GM19395 (cell line): ENCODE measurements around the gene OAS1.
"Not testable (repeated sequence)": the region's sequence is repeated elsewhere in the genome, so short reads cannot be mapped to it uniquely, and the experiment has no call there.

Source experiments
- ATAC-seq: cut with Tn5 transposase; IDR thresholded peaks from one replicate; pipeline ENCODE4 v1.9.1; 2021; ENCODE audit warnings: mild to moderate bottlenecking, moderate library complexity; ENCODE audit not compliant: unreplicated experiment

The OAS1 gene

GRCh38 chr12:112900298-112901145, 6.2 kb upstream of the OAS1 start:
- ATAC-seq, result no peak

GRCh38 chr12:112901271-112901670, 5.5 kb upstream of the OAS1 start:
- ATAC-seq, result no peak

GRCh38 chr12:112904571-112904970, 2.2 kb upstream of the OAS1 start:
- ATAC-seq, result no peak

GRCh38 chr12:112905451-112906089, 1.2 kb upstream of the OAS1 start:
- ATAC-seq, result no peak

DNA sequence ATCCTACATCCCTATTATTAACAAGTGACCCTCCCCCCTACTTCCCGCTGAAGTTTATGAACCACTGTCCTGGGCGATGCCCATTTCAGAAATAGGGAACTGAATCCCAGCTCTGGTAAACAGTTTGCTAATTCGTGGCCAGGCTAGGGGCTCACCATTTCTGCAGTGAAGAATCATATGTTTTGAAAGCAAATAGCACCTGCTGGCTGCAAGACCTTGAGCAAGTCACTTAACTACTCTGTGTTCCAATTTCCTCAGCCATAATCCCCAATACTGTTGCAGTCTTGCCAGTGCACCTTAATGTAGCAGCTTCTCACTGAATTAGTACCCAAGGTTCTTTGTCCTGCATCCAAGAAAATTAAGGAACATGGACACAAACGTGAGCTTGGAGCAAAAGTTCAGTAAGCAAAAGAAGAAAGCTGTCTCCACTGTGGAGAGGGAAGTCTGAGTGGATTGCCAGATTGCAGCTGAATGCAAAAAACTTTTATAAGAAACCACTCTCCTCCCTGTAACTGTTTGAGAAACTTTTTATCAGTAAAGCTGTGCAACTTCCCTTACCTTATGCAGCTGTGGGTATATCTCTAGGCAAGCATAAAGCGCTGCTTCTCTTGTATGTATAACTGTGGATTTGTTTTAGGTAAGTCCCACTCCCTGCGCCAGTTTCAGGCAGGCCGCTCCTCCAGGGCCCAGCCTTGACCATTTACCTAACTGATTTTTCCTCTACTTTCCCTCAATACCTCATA, 824 bp downstream of the OAS1 start:
- ATAC-seq, result peak; percentile 54

DNA sequence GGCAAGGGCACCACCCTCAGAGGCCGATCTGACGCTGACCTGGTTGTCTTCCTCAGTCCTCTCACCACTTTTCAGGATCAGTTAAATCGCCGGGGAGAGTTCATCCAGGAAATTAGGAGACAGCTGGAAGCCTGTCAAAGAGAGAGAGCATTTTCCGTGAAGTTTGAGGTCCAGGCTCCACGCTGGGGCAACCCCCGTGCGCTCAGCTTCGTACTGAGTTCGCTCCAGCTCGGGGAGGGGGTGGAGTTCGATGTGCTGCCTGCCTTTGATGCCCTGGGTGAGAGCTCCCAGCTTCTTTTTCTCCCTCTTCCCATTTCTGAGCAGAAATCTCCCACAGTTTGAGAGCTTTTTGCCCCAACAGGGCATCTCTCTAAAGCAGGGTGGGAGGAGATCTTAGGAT, 1.8 kb downstream of the OAS1 start:
- no peak for ATAC-seq

GRCh38 chr12:112909693-112910092, 2.9 kb downstream of the OAS1 start:
- no peak for ATAC-seq

DNA sequence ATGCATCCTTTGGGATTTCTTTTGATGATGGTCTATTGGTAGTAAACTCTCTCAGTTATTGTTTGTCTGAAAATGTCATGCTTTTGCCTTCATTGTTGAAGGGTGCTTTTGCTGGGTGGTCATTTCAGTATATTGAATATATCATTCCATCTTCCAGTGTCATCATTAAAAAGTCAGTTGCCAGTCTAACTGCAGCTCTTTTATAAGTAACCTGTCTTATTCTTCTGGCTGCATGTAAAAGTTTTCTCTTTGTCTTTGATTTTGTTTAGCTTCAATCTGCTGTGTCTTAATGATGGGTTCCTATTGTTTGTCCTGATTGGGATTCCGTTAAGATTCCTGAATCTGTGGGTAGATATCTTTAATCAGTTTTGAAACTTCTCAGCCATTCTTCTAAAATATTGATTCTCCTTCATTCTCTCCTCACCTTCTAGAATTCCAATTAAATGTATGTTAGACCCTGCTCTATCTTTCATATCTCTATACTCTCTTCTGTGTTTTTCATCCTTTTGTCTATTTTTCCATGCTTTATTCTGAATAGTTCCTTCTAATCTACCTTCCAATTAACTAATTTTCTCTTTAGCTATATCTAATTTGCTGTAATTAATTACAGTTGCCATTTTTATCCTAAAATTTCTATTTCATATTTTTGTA, 6.4 kb downstream of the OAS1 start:
- no peak for ATAC-seq

GRCh38 chr12:112913888-112914287, 7.1 kb downstream of the OAS1 start:
- not testable (repeated sequence) for ATAC-seq

DNA sequence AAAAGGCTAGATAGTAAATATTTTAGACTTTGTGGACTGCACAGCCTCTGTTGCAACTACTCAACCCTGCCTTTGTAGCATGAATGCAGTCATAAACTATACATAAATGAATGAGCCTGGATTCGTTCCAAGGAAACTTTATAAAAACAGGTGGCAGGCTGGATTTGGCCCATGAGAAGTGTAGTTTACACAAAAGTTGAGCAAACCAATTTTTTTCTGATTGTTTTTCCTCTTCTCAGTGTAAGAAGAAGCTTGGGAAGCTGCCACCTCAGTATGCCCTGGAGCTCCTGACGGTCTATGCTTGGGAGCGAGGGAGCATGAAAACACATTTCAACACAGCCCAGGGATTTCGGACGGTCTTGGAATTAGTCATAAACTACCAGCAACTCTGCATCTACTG, 9.5 kb downstream of the OAS1 start:
- no peak for ATAC-seq

DNA sequence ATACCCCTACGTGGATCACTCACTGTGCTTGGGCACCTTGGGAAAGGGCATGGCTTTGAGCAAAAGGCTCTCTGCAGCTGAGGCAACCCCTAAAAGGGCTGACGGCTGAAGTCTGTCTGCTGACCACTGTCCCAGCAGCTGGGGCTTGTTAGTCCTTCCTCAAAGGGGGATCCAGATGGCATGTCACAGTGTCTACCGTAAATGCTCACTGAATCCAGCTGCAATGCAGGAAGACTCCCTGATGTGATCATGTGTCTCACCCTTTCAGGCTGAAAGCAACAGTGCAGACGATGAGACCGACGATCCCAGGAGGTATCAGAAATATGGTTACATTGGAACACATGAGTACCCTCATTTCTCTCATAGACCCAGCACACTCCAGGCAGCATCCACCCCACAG, 12.4 kb downstream of the OAS1 start:
- ATAC-seq, result no peak

DNA sequence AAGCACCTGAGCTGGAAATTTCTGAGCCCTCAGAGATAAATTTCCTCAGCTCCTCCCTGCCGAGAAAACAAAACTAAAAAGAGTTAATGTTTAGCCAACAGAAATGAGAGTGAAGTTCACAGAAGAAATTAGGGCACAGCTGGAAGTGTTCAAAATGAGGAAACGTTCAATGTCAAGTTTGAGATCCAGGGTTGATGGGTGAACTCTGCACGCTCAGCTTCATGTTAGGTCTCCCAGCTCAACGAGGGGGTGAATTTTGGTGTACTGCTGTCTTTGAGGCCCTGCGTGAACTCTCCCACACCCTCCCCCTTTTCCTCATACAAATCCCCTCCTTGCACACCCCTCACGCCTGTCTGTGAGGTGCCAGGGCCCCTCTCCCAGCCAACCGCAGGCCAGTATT, 18.2 kb downstream of the OAS1 start:
- peak; percentile 82 for ATAC-seq

- ATAC-seq, result not testable (repeated sequence)
These were observed 19.8 kb downstream of the OAS1 start for GRCh38 chr12:112926416-112927033.

DNA sequence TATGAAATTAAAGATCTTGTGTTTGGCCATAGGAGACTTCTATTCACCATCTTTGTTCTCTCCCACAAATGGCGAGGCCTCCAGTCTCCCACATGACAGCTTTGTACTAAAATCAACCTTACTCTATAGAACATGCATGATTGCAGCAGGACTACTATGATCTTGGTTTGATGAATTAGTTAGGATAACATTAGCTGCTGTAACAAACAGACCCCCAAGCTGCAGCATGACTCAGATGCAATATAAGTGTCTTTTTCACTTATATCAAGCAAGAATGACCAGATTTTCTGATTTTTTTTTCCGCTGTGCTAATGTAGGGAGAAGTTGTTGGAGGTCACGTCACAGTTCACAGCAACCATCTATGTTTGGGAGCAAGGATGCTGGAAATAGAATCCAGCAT, 20.7 kb downstream of the OAS1 start:
- no peak for ATAC-seq

DNA sequence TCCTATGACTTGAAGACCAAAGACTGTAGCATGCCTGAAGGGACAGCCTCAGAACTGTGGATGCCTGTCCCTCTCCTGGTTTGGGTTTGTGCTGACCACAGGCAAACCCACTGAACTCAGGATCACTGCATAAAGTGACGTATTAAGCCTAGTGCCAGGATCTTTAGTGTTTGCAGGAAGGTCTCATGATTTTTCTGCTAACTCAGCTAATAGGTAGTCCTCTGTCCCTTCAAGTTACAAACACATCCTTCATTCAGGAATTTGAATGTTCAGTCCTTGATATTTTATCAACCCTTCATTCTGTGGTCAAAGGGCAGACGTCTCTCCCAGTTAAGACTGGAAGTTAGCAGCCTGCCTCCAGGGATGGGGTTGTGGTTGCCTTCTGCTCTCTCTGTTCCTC, 21.2 kb downstream of the OAS1 start:
- no peak for ATAC-seq

GRCh38 chr12:112928978-112929377, 22.2 kb downstream of the OAS1 start:
- ATAC-seq, result no peak

DNA sequence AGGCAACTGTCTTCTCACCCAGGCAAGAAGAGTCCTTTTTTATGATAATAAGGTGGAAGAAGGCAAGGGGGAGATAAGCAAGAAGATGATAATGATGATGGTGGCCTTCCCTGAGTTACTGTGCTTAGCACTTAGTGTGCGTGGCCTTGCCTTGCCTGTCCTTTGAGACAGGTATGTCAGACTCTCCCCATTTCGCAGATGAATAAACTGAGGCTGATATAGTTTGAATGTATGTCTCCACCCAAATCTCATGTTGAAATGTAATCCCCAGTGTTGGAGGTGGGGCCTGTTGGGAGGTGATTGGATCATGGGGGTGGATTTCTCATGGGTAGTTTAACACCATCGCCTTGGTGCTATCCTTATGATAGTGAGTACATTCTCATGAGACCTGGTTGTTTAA, 23.0 kb downstream of the OAS1 start:
- ATAC-seq, result no peak

- ATAC-seq, result no peak
These were observed 23.6 kb downstream of the OAS1 start for GRCh38 chr12:112930350-112930749.

DNA sequence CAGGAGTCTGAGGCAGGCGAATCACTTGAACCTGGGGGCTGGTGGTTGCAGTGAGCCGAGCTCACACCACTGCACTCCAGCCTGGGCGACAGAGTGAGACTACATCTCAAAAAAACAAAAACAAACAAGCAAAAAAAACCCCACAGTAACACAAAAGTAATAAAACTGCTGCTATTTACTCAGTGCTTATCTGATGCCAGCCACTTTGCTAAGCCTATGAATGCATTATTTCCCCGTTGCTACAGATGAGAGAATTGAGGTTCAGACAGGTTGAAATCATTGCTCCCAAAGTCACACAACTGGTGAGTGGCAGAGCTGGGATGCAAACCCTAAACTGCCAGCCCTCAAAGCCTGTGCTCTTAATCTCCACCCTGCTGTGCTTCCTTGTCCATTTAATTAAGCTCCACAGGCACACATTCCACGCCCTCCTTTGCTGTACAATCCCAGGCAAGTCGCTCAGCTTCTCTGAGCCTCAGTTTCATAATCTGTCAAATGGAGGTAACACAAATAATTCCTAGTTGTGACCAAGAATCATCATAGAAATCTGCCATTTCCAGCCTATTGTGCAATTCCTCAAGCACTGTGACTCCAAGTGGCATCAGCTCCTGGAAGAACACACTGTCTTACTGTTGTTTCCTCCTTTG, 25.8 kb downstream of the OAS1 start:
- ATAC-seq, result no peak

DNA sequence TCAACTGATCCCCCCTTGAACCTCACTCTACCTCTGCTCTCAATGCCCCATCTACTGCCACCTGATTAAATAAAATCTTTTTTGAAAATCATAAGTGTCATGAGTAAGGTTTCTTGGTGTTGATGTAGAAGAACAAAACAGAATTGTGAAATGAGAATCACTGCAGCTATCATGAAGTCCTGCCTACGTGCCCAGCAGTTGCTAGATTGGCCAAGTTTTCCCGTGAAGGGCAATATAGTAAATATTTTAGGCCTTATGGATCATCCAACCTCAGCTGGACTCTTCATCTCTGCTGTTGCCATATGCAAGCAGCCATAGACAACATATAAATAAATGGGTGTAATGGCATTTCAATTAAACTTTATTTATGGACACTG, 26.4 kb downstream of the OAS1 start:
- no peak for ATAC-seq
